Activated T-cell treated with anti-CD3 and anti-CD28 coated beads for 4 hours (primary cell): ENCODE results near the gene ADCY6.

ENCODE experiments used
- DNase-seq: peaks from one replicate; pipeline ENCODE4 v3.0.0-alpha.2; 2020

Gene ADCY6

DNA sequence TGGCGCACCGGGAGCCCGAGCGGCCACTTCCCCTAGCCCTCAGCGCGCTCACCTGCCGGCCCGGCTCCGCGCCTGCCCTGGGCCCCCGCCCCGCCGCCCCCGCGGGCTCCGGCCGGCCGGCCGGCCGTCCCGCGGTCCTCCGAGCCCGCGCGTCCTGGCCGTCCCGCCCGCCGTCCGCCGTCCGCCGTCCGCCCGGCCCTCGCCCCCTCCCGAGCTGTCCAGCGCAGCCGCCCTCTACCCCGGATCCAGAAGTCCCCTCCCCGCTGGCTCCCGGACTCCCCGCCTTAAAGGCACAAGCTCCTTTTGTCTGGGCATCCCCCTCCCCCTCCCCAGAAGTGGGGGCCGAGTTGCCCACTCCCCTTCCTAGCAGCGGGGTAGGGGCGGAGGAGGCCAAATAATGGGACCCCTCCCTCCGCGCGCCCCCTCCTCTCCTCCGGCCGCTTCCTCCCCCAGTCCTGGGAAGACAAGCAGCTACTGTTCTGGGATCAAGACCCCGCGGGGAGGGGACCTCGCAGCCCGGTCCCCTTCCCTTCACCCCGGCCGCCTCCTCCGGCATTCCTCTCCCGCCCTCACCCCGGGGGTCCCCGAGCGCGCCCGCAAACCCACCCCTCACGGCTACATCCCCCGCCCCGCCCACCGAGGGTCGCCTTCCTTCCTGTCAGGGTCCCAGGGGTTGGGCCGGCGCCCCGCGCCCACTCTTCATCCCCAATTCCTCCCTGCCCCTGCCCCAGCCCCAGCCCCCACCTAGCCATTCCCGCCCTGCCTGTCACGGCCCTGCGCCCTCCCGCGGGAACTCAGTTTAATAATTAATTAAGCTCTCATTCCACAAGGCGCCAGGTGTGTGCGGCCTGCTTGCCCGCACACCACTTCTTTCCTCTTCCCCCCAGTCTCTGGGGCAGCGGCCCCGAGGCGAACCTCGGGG is at the start of gene ADCY6:
ADCY6 (minus strand) TSS at position 236 of the 922 bp plus-strand sequence. CDS start 5,655 bp downstream, outside the sequence.
- no peak for DNase-seq

DNA sequence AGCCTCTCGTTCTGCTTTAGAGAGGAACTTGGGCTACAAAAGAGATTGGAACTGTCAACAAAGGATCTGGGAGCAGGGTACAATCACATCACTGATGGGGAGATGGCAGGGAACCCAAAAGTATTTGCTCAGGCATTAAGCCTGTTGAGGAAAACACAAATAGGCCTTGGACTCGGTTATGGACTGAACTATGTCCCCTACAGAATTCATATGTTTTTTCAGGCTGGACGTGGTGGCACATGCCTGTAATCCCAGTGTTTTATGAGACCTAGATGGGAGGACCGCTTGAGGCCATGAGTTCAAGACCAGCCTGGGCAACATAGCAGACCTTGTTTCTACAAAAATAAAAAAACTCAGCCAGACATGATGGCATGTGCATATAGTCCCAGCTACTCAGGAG is 49.2 kb upstream of the ADCY6 start:
- DNase-seq, result no peak

DNA sequence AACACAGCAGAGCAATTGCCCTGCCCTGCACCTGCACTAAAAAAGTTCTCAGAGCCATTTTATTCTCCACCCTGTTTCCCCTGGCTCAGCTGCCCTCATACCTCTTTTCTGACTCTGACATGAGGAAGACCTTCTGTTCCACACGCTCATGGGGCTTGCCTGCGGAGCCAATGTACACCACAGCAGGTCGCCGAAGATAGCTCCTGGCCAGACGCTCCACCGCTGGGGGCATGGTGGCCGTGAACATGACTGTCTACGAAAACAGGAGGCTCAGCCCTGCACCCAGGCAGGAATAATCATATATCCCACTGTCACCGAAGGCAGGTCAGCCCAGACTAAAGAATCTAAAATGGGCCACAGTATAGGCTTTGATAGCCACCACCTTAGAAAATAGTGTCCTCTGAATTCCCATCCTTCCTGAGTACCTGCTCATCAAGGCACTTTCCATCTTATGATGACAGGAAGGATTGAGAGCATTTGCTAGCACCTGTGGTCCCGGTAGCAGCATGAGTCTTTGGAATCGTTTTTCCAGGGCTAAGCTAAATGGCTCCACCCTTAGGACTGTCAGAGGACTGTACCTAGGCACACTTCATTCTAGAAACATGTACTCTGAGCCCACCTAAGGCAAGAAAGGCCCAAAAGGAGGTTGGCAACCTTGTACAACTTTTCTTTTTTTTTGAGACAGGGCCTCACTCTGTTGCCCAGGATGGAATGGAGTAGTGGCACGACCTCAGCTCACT is 43.6 kb upstream of the ADCY6 start:
- no peak for DNase-seq

DNA sequence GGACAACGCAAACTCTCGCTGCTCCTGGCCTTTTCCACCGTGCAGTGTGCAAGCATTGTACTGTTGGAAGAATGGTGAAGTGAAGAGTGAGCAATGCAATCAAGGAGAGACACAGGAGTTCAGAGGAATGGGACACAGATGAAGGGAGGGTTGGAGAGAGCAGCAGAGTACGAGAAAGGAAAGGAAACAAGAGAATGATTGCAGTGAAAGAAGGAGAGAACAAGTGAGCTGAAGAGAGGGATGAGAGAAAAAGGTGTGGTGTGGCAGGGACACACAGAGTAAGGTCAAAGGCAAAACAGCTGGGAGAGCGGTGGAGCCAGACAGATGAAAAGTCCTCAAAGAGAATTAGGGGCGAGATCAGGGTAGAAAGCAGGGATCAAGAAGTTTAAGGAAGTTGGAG is 42.4 kb upstream of the ADCY6 start:
- DNase-seq, result no peak

DNA sequence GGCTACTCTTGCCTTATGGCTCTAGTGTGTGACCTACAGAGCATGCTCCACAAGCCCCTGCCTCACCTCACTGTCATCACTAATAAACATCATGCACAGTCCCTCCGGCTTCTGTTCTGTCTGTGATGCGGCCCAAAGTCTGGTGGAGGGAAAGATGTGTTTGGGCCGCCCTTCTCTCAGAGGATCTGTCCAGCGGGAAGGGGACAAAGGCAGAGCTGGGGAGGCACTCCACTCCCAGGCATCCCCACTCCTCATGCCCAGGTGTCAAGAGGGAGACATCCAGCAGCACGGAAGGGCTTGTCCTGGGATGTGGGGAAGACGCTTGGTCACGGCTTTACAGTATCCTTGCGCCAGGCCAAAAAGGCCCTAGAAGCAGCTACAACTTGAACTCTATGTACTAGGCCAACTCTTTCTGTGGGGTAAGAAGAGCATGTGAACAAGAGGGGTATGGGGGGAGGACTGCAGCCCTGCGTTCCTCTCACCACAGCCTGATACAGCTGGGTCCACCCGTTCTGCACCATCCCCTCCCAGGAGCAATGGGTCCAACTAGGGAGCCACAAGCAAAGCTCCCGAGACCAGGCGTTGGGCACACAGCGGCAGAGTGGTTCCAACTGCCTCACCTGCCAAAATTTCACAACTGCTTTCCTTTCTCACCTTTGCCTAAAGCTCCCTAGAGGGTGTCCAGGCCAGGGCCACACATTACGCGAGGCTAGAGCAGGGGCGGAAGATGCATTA is 40.1 kb upstream of the ADCY6 start:
- DNase-seq, result no peak

DNA sequence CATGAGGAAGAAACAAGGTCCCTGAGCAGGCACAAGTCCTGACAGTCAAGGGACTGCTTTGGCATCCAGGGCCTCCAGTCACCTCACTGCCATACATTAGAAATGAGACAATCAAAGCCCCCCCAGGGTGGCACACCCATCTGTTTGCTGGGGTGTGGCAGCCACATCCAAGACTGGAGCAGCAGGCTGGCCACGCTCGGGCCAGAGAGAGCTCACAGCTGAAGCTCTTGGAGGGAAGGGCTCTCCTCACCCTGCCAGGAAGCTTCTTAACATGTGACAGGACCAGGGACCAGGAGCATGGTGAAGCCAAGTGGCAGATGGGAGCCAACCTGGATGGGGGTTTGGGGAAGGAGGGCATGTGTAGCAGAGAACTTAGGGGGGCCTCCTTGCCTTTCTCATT is 39.4 kb upstream of the ADCY6 start:
- no peak for DNase-seq

DNA sequence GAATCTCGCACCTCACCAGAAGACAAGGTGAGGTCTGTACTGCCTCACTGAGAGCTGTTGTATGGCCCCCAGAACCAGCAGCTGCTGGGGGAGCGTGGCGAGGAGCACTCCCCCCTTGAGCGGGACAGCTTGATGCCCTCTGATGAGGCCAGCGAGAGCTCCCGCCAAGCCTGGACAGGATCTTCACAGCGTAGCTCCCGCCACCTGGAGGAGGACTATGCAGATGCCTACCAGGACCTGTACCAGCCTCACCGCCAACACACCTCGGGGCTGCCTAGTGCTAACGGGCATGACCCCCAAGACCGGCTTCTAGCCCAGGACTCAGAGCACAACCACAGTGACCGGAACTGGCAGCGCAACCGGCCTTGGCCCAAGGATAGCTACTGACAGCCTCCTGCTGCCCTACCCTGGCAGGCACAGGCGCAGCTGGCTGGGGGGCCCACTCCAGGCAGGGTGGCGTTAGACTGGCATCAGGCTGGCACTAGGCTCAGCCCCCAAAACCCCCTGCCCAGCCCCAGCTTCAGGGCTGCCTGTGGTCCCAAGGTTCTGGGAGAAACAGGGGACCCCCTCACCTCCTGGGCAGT is 38.7 kb upstream of the ADCY6 start:
- DNase-seq, result no peak

DNA sequence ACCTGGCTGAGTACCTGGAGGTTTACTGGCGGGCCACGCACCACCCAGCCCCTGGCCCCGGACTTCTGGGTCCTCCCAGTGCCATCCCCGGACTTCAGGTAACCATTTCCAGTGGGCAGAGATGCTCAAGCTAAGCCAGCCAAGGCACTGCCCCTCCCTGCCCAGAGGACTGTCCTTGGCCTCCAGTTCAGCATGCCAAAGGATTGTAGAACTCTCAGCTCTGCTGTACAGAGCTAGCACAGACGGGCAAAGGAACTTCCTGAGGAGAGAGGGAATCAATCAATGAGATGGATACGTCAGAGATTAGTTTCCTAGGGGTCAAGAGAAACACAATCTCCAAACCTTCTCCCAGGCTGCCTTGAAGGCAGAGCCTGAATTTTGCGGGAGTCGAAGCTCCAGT is 38.1 kb upstream of the ADCY6 start:
- no peak for DNase-seq

DNA sequence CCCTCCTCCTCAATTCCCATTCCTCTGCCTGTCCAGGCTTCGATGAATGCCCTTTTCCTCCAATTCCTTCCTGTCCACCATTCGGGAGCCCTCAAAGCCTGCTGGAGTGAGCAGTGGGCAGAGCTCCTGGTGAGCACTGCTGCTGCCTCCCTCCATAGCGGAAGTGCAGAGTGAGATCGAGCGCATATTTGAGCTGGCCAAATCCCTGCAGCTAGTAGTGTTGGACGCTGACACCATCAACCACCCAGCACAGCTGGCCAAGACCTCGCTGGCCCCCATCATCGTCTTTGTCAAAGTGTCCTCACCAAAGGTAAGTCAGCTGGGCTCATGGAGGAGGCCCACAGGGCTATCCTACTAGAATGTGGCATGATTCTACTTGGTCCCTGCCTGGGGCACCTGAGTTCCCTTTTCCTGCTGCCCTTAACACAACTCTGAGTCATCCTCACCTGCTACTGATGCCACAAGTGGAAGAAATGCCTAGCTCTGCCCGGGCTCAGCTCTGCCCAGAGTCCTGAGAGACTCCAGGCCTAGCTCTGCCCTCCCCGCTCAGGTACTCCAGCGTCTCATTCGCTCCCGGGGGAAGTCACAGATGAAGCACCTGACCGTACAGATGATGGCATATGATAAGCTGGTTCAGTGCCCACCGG is 37.4 kb upstream of the ADCY6 start:
- no peak for DNase-seq

DNA sequence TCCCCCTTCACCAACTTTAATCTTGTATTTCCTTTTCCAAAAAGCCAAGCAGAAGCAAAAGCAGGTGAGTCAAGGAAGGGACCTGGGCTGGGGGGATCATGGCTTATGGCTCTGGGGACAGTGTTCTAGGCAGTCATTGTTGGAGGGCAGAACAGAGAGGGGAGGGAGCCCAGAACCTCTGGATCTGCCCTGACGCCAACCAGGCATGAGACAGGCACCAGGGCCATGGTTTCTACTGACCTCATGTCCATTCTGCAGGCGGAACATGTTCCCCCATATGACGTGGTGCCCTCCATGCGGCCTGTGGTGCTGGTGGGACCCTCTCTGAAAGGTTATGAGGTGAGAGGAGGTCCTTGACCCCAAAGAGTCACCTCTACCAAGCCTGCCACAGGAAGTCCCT is 36.0 kb upstream of the ADCY6 start:
- no peak for DNase-seq

DNA sequence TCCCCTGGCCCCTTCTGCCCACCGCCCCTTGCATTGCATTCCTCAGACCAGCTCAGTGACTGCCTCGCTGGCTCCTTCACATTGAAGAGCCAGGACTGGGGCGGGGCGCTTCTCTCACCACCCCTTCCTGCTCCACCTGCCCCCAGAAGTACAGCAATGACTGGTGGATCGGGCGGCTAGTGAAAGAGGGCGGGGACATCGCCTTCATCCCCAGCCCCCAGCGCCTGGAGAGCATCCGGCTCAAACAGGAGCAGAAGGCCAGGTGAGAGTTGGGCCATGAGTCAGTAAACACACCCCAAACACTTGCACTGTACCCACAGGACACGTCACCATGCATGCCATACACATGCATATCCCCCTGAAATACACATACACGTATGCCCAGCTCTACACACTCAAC is 35.2 kb upstream of the ADCY6 start:
- DNase-seq, result no peak

DNA sequence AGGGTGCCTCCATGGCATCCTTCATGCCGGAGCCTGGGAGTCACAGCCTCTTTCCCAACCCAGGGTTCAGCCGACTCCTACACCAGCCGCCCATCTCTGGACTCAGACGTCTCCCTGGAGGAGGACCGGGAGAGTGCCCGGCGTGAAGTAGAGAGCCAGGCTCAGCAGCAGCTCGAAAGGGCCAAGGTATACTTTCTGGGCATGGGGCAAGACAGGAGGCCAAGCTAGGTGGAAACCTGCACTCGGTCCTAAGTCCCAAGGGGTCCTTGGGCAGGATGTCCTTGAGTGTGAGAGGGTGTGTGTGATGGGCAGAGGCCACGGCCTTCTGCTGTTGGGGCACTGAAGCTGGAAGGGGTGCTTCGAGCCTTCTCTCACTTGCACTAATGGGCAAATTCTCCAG is 34.4 kb upstream of the ADCY6 start:
- no peak for DNase-seq

DNA sequence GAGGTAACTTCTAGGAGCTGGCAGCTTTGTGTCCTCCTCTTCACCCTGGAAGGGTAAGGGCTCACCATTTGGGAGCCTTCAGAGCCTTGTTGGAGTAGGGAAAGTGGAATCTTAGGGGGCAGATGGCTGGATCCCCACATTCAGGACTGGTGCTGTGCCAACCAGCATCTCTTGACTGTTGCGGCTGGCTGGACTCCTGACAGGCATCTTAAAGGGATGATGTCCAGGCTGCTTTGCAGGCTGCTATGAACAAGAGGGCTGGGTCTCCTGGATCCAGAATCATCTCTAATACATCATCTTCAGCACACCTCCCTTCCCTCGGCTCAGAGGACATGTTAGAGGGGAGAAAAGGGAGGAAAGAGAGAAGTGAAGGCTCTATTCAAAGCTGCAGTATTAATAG is 33.8 kb upstream of the ADCY6 start:
- no peak for DNase-seq

DNA sequence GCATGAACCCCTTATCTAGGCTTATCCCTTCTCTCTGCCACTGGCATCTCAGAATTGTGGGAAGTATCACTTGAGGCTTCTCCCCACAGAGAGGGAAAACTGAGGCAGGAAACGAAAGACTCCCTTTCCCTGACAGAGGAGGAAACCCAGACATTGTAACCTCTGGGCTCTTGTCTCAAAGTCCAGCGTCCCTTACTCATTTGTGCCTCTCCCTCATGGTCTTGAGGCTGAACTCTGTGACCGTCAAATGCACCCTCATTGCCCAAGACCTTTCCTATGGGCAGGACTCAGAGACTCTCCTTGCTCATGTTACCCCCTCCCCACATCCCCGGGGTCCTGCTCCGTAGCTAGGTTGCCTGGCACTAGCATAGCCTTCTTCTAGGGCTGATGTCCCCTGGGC is 33.2 kb upstream of the ADCY6 start:
- no peak for DNase-seq

DNA sequence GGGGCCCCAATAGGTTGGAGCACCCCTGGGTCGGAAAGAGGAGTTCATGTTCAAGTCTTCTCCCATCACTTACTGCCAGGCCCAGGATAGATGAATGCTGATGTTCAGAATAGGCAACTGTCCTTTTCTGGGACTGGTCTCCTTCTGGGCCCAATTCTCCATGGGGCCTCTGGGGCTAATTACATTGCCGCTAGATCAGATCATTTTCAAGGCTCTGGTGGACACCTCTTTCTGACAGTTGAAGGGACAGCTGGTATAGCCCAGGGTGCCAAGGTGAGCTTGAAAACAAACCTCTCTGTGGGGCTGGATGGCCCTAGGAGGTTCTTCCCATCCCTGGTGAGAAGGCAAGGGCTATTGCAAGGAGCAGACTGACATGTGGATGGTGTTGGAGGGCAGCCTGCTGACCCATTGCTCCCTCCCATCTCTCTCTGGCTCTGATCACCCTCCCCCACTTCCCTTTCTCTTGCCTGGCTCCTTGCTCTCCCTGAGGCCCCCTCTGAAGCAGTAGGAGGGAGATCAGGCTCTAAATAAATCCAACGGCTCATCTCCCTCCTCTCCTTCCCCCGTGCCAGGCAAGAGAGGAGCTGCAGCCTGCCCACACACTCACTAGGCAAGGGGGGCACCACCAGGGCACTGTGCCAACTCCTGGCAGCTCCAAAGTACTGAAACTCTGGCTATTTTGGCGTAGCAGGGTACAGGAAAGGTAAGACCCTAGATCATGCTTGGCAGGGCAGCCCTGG is 31.3 kb upstream of the ADCY6 start:
- no peak for DNase-seq

DNA sequence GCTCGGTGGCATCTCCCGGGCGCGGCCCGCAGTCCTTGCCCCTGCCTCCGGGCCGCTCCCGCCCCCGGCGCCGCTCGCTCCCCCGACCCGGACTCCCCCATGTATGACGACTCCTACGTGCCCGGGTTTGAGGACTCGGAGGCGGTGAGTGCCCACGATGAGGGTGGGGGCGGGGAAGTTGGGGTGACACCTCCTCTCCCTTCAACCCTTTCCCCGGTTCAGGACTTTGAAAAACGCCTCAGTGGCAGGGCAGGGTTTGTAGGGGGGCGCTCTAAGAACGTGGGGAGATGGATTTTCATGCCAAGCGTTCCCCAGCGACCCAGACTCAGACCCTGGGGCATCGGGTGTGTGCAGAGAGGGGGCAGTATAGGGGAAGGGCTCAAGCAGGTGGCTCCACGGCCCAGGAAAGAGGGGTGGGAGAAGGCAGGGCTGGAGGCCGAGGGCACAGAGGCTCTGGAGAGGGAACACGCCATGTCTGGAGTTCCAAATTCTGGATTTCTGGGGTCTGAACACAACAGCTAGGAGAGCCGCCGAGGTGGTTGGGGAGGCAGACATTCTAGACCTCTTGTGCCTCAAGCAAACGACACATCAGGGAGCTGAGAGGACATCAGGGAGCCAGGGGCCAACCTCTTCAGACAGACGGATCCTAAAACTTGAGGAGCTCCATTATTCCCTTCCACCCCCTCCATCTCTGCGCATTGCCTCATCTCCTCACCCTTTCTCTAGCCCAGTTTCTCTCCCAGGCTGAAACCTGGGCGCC is 30.1 kb upstream of the ADCY6 start:
- DNase-seq, result peak; percentile 43

DNA sequence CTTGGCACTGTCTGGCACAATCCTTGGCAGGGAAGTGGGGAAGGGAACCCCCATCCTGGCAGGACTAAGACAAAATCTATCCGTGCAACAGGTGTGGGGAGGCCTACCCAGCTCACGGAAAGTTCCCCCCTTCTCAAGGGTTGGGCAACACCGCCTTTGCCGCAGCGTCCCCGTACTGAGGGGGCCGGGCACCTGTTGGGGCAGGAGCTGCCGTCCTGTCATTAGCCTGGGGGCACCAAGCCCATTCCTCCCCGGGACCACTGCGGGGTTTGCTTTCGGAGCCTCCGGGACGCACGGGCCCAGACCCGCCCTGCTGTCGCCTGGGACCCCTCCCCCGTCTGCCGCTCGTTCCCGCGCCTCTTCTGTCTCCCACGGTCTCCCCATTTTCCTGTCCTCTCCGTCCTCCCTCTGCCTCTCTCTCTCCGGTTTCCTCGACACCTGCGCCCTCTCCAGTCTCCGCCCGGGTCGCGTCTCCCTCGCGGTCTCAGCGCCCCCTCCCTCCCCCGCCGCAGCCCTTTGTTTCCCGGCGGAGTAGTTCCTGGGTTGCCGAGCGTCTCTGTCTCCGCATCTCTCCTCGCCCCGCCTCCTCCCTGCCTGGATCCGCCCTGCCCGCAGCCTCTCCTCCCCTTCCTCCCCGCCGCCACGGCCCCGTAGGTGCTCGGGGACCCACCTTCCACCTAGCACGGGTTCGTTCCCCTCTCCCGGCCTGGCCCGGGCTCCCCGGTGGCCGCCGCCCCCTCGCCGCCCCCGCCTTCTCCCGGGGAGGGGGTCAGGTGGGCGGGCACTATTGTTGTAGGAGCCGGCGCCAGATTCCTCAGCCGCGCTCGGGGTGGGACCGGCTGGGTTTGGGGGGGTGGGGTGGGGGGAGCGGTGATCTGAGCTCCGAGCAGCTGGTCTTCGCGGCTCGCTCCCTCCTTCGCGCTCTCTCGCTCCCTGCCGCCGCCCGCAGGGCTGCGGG is 29.3 kb upstream of the ADCY6 start, which contains the start of gene CACNB3:
CACNB3 (plus strand) TSS at position 624 of the 958 bp plus-strand sequence. CDS start 434 bp downstream, outside the sequence.
- DNase-seq, result peak; percentile 71

DNA sequence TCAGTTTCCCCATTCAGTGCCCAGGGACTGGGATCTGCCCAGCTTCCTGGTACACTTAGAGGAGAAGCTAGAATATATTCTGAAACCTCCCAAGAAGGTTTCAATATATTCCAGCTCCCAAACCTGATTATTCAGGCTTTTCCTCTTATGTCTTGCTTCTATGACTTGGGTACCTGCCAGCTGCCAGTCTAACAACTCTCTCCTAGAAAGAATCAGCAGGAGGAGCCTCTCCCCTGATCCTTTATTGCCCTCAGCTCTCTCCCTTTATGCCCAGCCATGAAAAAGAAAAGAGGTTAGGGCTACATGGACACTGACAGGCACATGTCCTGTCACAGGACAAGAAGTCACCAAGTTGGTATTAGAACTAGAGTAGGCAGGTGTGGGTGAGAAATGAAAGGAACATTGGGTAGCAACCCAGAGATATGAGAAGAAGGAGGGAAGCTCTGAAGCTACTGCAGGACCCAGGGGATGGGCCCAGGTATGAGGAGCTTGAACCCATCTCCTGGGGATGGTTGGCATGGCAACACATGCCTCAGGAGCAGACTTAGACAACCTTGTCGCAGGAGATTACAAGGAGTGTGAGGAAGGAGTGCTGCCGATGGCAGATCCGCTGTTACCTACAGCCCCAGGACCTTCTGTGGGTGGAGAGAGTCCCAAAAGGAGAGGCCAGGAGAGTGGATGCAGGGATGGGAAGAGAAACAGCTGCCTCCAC is 27.4 kb upstream of the ADCY6 start:
- DNase-seq, result no peak
